HG02759 (cell line): ENCODE results near the gene CCDC33.

Experiments used
- ATAC-seq: cut with Tn5 transposase; IDR thresholded peaks from one replicate; pipeline ENCODE4 v1.9.1; 2021; ENCODE audit warnings: mild to moderate bottlenecking, moderate library complexity; ENCODE audit not compliant: unreplicated experiment

The CCDC33 gene

DNA sequence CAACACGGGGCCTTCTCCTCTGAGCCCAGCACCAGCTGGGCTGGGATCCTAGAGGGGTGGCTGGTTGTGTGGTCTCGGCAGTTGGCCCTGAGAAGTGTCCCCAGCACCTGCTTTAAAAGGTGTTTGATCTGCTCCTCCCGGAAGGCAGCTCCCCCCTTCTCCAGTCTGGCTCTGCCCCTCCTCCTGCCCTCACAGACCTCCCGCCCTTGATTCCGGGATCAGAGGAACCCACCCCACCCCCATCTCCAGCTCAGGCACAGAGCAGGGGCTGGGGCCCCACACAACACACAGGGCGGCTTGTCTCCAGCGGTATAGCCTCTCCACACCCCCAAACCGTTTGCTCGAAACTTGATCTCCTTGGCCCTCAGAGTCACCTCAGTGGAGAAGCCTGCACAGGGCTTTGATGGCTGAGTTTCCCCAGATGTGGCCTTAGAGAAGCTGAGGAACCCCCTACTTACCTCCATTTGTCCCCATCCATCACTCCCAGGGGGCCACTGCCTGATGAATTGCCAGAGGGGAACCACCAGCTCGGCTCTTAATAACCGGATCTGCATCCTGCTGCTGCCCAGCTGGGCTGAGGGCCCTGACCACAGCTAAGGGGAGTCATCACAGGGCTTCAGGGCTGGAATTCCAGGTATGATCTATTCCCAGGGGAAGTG is 27.1 kb upstream of the CCDC33 start:
- no peak for ATAC-seq

DNA sequence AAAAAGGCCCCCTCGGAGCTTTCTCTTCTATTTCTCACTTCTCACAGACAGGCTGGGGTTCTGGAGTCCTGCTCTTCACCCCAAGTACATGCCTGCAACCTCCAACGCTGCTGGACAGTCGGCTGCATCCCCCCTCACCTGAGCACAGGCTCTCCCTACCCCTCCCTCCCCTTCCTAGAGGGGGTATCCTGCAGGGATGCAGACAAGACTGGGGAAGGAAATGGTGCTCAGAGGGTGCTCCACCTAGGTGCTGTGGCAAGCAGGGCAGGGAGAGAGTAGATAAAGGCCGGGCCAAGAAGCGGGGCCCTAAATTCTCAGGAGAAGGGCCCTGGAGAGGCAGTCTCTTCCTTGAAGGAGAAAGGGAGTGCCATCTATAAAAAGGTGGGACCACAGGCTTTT is 26.6 kb upstream of the CCDC33 start:
- ATAC-seq = no peak

DNA sequence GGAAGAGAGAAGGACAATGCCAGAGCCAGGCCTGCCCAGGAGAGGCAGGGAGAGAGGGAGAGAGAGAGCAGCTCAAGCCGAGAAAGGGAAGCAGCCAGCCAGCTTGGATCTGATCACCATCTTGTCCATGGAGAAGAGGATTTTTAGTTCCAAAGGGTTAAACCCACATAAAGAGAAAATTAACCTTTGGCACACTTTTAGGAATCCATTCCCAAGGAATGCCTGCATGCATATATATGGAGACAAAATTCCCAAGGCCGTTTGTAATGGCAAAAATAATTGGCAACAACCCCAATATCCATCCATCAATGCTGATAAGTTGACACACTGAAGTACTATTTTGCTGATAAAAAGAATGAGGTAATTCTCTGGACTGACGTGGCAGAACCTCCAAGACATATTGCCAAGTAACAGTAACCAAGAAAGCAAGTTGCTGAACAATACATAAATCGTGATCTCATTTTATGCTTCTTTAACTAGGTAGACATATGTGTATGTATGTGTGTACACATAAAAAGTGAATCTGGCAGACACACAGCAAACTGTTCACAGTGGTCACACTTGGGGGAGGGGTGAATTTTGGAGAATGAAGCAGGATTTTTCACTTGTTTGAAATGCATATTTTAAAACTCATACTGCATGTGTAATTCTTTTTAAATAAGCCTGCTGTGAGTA is 26.0 kb upstream of the CCDC33 start:
- ATAC-seq = no peak

DNA sequence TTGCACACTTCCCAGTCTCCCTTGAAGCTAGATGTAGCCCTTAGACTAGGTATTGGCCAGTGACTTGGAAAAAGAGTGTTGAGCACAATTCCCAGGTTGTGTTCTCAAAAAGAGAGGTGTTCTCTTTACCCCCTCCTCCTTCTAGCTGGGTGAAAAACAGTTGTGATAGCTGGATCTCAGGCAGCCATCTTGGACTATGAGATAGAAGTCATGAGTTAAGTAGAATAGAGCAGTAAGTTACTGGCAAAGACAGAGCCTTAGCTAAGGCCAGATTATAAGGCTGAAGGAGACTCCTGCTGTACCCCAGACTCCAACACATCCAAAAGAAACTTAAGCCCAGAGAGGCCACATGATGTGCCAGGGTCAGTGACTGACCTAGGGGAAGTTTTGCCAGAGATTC is 25.4 kb upstream of the CCDC33 start:
- no peak for ATAC-seq

DNA sequence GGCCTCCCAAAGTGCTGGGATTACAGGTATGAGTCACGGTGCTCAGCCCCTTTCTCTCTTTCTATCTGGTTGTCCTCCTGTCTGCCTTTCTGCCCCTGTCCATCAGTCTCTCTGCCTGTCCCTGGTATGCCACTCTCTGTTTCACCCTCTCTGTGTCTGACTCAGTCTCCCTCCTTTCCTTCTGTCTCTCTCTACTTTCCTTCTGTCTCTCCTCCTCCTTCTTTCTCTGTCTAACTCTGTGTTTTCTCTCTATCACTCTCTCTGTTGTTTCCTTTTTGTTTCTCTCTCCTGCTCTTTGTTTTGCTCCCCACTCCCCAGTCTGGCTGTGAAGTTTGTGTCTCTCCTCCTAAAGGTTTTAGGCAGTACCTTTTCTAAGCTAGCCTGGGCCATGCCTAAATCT is 24.5 kb upstream of the CCDC33 start:
- no peak for ATAC-seq

DNA sequence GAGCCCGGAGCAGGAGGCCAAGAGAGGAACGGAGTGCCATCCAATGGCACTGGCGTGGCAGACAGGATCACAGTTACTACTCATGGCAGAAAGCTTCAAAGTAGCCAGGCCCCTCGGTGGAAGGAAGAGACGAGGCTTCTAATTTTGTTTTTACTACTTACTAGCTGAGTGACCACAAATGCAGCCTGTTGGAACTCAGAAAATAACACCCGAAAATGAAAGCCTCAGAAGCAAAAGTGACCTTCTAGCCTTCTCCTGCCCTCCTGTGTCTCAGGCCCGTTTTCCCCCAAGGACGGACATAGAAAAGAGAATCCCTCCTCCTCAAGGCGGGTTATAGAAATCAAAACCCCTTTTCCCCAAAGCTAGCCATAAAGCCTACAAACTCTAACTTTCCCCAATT is 23.6 kb upstream of the CCDC33 start:
- ATAC-seq = no peak

DNA sequence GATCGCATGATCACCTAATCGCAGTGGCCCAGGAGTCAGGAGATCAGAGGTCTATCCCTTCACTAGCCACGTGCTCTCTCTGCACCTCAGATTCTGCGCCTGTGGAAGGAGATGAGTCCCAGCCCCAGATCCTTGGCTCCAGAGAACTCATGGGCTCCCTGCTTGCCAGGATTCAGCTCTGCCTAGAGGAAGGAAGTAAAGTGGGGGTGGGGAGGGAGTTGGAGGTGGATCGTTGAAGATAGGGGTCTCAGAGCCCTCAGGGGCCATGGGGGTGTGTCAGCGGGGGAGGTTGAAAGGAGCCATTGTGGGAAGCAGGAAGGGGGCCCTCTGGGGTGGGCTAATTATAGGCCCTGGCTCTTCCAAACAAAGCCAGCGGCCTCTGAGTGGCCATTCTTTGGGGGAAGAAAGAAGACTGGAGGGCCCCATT is 22.3 kb upstream of the CCDC33 start:
- ATAC-seq = no peak

DNA sequence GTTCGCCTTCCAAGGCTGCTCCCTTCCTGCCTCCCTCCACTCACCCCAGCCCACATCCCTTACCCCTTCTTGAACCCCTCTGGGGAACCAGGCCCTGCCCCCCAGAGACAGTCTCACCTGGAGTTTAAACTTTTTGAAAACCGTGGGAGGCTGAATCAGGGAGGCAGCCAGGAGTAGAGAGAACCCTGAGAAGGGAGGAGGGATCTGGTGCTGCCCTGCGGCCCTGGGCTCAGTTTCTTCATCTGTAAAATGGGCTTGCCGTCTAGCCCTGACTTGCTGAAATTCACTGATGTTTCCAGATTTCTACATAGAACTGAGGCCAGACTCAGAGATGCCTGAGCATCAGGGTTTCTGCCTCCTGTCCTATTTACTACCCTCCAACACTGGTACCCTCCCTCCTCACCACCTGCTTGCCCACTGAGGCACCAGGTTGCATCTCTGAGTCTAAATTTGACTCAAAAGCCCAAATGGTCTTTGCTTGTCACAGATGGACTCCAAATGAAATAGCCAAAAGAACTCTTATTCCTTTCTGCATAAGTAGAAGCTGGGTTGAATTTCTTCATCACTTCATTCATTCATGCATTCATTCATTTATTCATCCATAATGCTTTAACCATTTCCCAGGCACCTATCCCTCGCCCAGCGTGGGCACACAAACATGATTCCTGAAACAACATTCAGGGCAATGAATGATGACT is 21.7 kb upstream of the CCDC33 start:
- no peak for ATAC-seq

DNA sequence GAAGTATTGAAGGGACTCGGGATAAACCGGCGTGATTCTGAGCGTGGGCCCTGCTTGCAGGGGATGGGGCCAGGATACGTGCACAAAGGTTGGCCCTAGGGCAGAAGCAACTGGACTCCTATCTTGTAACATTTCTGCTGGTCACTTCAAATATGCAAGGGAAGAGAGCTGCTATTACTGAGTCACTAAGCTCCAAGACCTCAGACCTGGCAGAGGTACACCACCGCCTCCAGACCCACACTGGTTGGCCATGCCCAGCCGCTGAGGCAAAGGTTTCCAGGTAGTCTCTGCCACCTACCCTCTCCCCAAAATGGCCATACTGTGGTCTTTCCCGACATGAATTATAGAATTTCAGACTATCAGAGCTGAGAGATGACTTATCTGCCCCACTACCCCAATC is 20.2 kb upstream of the CCDC33 start:
- no peak for ATAC-seq

DNA sequence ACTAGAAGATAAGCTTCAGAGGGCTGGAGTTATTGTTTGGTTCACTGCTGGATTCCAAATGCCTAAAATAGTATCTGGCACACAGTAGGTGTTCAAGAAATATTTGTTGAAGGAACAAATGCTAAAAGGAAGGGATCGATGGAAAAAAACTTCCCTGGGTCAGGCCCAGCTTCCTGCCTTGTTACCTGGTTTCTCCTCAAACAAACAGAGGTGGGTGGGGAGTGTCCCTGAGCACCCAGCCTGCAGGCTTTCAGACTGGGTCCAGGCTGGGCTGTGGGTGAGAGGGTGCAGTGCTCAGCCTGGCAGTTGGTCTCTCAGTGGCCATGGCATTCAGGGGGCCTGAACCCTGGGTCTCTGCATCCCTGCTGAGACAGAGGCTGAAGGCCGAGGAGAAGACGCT is 19.2 kb upstream of the CCDC33 start:
- ATAC-seq = no peak

DNA sequence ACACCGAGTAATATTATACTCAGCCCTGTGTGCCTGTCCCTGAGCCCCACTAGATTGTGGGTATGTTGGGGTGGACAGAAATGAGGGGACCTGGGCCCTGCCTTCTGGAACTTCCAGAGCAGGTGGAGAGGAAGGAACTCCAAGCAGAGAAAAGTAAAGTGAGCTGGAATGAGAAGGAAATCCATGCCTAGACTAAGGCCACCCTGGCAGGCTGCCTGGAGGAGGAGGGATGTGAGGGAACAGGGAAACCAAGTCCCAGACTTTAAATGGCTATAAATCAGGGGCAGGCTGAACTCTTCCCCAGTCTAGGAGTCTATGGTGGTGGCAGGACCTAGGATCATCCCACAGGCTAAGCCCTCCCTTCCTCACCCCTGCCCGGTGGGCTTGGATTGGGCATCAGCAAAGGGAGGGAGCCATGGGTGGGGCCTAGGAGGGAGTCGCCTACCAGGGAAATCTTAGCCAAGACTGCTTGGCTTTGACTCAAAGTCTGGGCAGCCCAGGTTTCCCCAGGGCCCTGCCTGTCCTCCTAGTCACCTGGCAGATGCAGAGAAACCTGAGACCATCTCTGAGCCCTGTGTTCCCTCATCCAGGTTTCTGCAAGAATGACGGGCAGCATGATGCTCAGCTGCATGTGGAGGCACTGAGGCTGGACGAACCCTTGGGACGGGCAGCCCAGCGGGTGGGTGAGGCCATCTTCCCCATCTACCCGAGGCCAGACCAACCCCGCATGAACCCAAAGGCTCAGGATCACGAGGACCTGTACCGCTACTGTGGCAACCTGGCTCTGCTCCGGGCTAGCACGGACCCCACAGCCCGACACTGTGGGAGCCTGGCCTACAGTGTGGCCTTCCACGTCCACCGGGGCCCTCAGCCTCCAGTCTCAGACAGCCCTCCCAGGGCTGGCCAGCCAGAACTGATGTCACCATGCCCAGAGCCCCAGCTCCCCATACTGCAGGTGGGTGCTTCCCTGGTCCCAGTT is 17.9 kb upstream of the CCDC33 start:
- ATAC-seq = no peak

DNA sequence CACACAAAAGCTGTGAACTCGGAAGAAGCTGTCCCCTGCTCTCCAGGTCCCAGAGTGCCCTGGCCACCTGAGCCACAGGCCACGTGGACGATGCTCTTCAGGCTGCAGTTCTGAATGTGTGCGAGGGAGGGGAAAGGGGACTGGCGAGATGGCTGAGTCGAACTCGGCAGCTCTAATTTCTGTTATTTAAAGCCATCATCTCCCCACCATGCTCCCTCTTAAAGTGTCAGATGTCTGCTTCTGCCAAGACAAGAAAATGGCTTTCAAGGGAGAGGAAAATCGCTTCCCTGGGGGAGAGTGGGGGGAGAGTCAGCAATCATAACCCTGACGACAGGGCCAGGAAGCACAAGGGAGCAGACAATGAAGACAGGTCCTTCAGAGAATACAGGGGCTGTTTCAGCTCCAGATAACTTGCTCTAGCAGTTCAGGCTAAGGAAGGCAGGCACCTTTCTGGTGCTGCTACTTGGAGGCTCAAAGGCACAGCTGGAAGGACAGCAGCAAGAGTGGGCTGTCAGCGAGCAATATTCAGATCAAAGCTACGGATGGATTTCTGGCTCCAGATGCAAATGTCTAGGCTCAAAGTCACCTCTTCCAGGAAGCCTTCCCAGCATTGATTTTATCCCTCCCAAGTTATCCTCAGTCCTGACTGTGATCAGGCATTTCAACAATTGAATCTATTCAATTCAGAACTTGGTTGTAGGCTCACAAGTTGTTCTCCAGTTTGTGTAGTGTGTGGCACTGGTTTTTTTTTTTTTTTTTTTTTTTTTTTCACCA is 15.5 kb upstream of the CCDC33 start:
- no peak for ATAC-seq

DNA sequence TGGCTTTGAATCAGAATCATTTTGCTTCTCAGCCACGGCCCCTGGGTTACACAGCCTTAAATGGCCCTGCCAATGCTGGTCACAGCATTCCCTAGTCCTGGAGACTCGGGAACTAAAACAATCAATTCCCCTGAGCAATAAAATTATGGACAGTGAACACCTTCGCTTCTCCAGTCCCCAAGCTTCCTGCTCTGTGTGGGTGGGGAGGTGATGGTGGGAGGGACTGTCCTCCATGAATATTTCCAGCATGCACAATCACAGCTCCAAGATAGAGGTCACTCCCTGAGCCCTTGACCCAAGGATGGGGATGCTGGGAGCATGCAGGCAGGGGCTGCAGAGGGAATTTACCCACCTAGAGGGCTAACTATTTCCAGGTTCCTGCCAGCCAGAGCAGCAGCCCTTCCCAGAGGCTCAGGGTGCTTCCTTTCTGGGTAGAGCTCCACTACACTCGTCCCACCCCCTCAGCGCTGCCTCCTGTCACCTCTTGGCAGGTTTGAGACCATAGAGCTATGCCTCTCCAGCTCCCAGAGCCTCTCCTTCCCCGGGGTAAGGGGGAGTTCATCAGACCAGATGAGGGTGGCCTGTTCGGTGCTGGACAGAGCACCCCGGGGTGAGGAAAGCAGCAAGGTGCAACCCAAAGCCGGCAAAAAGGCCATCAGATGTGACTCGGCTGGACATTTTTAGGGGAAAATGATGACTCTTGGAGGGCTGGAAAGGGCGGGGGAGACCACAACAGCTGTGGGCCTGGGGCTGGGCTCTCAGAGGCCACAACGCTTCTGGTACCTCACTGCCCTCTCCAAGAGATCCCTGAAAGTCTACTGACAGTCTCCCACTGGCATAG is 14.5 kb upstream of the CCDC33 start:
- ATAC-seq = no peak

DNA sequence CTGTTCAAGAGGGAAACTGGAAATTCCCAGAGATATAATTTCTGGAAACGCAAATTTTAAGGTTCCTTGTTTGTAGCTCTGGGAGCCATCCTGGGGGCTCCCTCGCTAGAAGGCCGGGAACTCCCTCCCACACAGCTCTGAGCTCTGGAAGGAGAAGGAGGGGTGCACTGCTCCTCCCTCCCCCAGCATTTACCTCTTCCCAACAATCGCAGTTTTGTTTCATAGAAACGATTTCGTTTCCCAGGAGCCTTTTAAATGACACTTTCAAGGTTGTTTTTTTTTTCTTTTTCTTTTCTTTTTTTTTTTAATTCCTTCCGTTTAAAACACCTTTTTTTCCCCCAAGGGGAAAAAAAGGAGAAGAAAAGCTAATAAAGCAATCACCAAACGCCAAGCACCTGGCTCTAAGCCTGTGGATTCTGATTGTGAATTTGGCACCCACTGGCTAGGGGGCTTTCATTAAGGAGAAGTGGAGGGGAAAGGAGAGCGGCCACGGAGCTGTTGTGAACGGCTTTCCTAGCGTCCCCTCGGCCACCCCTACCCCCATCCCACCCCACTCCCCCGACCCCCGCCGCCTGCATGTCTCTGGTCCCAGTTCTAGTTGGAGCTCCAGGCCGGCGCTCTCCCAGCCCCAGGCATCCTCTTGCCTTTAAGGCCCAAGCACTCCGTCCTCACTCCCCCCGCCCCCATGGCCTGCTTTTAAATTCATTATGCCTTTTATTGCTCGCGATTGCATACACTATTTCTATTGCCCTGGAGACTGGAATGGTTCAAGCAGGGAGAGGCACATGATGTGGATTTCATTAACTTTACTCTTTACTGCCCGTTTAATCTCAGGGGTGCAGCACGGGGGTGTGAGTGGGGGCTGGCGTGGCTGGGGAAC is 13.6 kb upstream of the CCDC33 start:
- no peak for ATAC-seq

DNA sequence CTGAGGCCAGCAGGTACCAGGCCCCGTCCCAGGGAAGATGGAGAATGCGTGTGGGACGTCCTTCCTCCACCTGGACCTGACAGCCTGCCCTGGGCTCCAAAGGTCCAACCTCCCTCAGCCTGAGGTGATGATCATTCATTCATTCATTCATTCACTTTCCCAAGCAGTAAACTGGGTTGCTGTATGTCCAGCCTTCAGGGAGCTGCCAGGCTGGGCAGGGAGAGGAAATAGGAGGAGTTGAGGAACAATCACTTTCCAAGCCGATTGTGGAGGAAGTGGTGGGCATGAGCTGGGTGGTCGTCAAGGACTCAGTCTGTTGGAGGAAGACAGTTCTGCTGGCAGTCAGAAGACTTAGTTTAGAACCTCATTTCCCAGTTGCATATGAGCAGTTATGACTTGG is 10.2 kb upstream of the CCDC33 start:
- ATAC-seq = no peak

DNA sequence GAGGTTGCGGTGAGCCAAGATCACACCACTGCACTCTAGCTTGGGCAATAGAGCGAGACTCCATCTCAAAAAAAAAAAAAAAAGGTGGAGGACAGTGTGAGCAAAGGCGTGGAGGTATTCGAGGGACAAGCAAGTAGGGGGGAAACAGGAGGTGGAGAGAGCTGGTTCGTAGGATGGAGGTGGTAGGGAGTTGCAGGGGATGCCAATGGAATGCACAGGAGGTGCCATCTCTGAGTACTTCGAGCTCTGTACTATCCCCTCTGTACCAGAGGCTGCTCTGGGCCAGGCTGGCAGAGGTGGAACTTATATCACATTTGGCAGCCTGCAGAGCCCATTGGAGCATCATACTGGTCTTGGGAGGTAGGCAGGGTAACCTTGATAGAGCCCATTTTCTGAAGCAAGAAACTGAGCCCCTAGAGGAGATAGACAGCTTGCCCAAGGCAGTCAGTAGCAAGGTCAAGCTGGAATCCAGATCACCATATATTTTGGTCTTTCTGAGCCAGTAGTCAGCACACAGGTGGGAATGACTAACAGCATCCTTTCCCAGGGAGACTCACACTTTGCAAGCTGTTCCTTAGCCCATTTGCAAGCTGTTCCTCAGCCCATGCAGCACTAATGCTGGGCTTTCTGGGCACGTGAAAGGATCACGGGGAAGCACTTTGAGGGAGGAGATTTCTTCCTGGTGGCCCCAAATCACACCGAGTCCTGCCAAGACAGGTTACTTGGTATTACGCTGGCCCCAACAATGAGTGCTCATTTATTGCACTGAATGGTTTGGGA is 9.2 kb upstream of the CCDC33 start:
- ATAC-seq = no peak

DNA sequence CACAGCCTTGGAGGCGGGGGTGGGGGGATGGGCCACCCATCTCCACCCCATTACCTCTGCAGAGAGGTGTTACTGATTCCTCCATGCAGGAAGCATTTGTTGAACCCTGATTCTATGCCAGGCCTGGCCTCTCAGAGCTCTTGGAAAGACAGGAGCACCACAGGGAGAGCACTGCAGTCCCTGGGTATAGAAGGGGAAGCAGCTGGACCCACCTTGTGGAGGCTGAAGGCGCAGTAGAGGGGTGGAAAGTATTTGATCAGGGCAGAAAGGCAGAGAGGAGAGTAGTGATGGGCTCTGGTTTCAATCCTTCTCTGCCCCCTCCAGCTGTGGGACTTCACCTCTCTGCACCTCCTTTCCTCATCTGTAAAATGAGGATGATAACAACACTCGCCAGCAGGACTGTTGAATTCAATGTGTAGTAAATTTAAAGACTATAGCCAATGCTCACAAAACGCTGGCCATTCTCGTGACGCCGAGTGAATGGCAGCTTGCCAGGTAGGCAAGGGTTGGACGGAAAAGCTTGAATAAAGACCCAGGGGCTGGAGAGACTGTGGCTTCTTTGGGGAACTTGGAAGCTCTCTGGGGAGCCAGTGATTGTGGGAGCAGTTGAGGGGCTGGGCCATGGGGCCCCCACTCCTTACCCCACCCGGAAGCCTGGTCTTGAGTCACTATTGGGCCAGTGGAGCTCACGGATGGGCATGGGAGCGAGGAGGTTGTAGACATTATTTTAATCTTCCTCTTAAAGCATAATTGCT is 8.0 kb upstream of the CCDC33 start:
- no peak for ATAC-seq
